ENCODE data around the gene CMA1.
"Not testable (repeated sequence)": the region's sequence is repeated elsewhere in the genome, so short reads cannot be mapped to it uniquely, and the experiment has no call there.

The CMA1 gene

GRCh38 chr14:24508155-24508840 is at the start of gene CMA1:
Gene CMA1 (minus strand): TSS chr14:24508265. CDS start chr14:24508235, 30 bp downstream.
- TF ChIP-seq CTCF (IDR thresholded peaks at IDR 0.05; ENCODE audit: low read depth, low read length), result no peak
- no peak within 1 kb of the TSS for H3K4me3 ChIP-seq (ENCODE audit: low read depth, low read length)
- in situ Hi-C loops (cut with HindIII; ENCODE audit: low sequenced_read_pairs), result no loop called here
- DNase-seq (ENCODE audit: low read depth, low spot score), result no peak

- peak; percentile 9 for DNase-seq (ENCODE audit: low read depth, low spot score)
- H3K4me3 ChIP-seq (ENCODE audit: low read depth, low read length), result no peak overlapping the region
- TF ChIP-seq CTCF (IDR thresholded peaks at IDR 0.05; ENCODE audit: low read depth, low read length), result no peak
- in situ Hi-C loops (cut with HindIII; ENCODE audit: low sequenced_read_pairs), result no loop called here
Observed at GRCh38 chr14:24556756-24557155, 48.7 kb upstream of the CMA1 start.

- H3K4me3 ChIP-seq (ENCODE audit: low read depth, low read length); in situ Hi-C loops (cut with HindIII; ENCODE audit: low sequenced_read_pairs); DNase-seq (ENCODE audit: low read depth, low spot score): not testable (repeated sequence)
Observed at GRCh38 chr14:24549064-24549463, 41.0 kb upstream of the CMA1 start.

GRCh38 chr14:24542346-24542936 is 34.4 kb upstream of the CMA1 start:
- H3K4me3 ChIP-seq (ENCODE audit: low read depth, low read length), result no peak overlapping the region
- no peak for DNase-seq (ENCODE audit: low read depth, low spot score)
- in situ Hi-C loops (cut with HindIII; ENCODE audit: low sequenced_read_pairs), result no loop called here
- no peak for TF ChIP-seq CTCF (IDR thresholded peaks at IDR 0.05; ENCODE audit: low read depth, low read length)

GRCh38 chr14:24535737-24536136 is 27.7 kb upstream of the CMA1 start:
- no peak for DNase-seq (ENCODE audit: low read depth, low spot score)
- no peak overlapping the region for H3K4me3 ChIP-seq (ENCODE audit: low read depth, low read length)
- TF ChIP-seq CTCF (IDR thresholded peaks at IDR 0.05; ENCODE audit: low read depth, low read length), result no peak
- in situ Hi-C loops (cut with HindIII; ENCODE audit: low sequenced_read_pairs), result no loop called here

- H3K4me3 ChIP-seq (ENCODE audit: low read depth, low read length), result no peak overlapping the region
- in situ Hi-C loops (cut with HindIII; ENCODE audit: low sequenced_read_pairs), result no loop called here
- no peak for TF ChIP-seq CTCF (IDR thresholded peaks at IDR 0.05; ENCODE audit: low read depth, low read length)
- DNase-seq (ENCODE audit: low read depth, low spot score), result no peak
Observed at GRCh38 chr14:24534286-24534685, 26.2 kb upstream of the CMA1 start.

GRCh38 chr14:24525877-24526620 is 18.0 kb upstream of the CMA1 start:
- in situ Hi-C loops (cut with HindIII; ENCODE audit: low sequenced_read_pairs); DNase-seq (ENCODE audit: low read depth, low spot score); H3K4me3 ChIP-seq (ENCODE audit: low read depth, low read length): not testable (repeated sequence)
